HG02763 (cell line): ENCODE results near the gene PLPP2.

Experiments
- ATAC-seq: cut with Tn5 transposase; IDR thresholded peaks from one replicate; pipeline ENCODE4 v1.9.1; 2021; ENCODE audit warnings: mild to moderate bottlenecking, moderate library complexity; ENCODE audit not compliant: unreplicated experiment

PLPP2 gene

GRCh38 chr19:291006-291521 is at the start of gene PLPP2:
TSS of gene PLPP2 (minus strand) at chr19:291403. CDS start at chr19:291336, 67 bp downstream.
- no peak for ATAC-seq

GRCh38 chr19:340620-341385 is 49.6 kb upstream of the PLPP2 start:
- no peak for ATAC-seq

GRCh38 chr19:339262-339887 is 48.2 kb upstream of the PLPP2 start:
- ATAC-seq, result no peak

- ATAC-seq, result no peak
These were observed 47.2 kb upstream of the PLPP2 start for GRCh38 chr19:338421-338820.

- no peak for ATAC-seq
These were observed 44.9 kb upstream of the PLPP2 start for GRCh38 chr19:336067-336614.

GRCh38 chr19:335486-336066 is 44.4 kb upstream of the PLPP2 start:
- ATAC-seq, result no peak

GRCh38 chr19:335072-335471 is 43.9 kb upstream of the PLPP2 start:
- ATAC-seq, result no peak

GRCh38 chr19:334296-335071 is 43.3 kb upstream of the PLPP2 start:
- ATAC-seq, result no peak

- no peak for ATAC-seq
These were observed 39.3 kb upstream of the PLPP2 start for GRCh38 chr19:330503-330902.

- ATAC-seq, result no peak
These were observed 38.7 kb upstream of the PLPP2 start for GRCh38 chr19:329876-330275.

- no peak for ATAC-seq
These were observed 36.9 kb upstream of the PLPP2 start for GRCh38 chr19:328025-328505.

- no peak for ATAC-seq
These were observed 36.3 kb upstream of the PLPP2 start for GRCh38 chr19:327291-328024.

GRCh38 chr19:326871-327270 is 35.7 kb upstream of the PLPP2 start:
- ATAC-seq, result no peak

GRCh38 chr19:325937-326565 is 34.8 kb upstream of the PLPP2 start:
- ATAC-seq, result no peak

GRCh38 chr19:325173-325936 is 34.2 kb upstream of the PLPP2 start:
- ATAC-seq, result no peak

- ATAC-seq, result no peak
These were observed 33.5 kb upstream of the PLPP2 start for GRCh38 chr19:324716-325115.

GRCh38 chr19:322616-323015 is 31.4 kb upstream of the PLPP2 start:
- ATAC-seq, result no peak

GRCh38 chr19:318509-318774 is 27.2 kb upstream of the PLPP2 start:
- ATAC-seq, result no peak
